Lower lobe of right lung (tissue), 2 donors: ENCODE measurements around the gene ZNF415. TPM values are rescaled to one million over a fixed set of nuclear protein-coding genes. Genes with fewer than 3 reads are reported as not detected.
"Not testable (repeated sequence)": the region's sequence is repeated elsewhere in the genome, so short reads cannot be mapped to it uniquely, and the experiment has no call there.

ENCODE experiments used
- ATAC-seq, 2 donors: fragments of 200-7000 bp; cut with Tn5 transposase; one replicate each; pipeline ENCODE4 v1.9.1; 2020 to 2022; ENCODE audit warnings: mild to moderate bottlenecking in 2 of 2, moderate library complexity in 2 of 2
- DNase-seq: peaks from one replicate; pipeline ENCODE4 v3.0.0-alpha.2; 2020
- H3K27ac ChIP-seq: fragments of 200-600 bp; one replicate; pipeline ENCODE4 v1.8.0; 2022
- H3K27me3 ChIP-seq: fragments of 200-600 bp; one replicate; pipeline ENCODE4 v1.8.0; 2022; ENCODE audit warnings: low read depth
- H3K36me3 ChIP-seq: fragments of 200-600 bp; one replicate; pipeline ENCODE4 v1.8.0; 2022; ENCODE audit warnings: mild to moderate bottlenecking
- H3K4me1 ChIP-seq: fragments of 200-600 bp; one replicate; pipeline ENCODE4 v1.8.0; 2022
- H3K4me3 ChIP-seq: fragments of 200-600 bp; one replicate; pipeline ENCODE4 v1.8.0; 2022; ENCODE audit warnings: mild to moderate bottlenecking
- H3K9me3 ChIP-seq: fragments of 200-600 bp; one replicate; pipeline ENCODE4 v1.8.0; 2022
- intact Hi-C: fragments of 100-400 bp; cut with DNase I; formaldehyde crosslinking; loops from one replicate; pipeline ENCODE4 v1.11.0; 2022
- total RNA-seq: library from RNA; stranded (reverse); fragmentation: NEBNext Ultra II Directional; extraction: Animal tissue kit (Norgen Biotek cat#: 25700); gene quantifications from one replicate; pipeline ENCODE4 v1.2.1, GENCODE V29; 2021
- TF ChIP-seq, protein P1 (sequence below): fragments of 200-600 bp; IDR thresholded peaks from one replicate; pipeline ENCODE4 v1.8.0; 2022; ENCODE audit warnings: antibody characterized with exemption, mild to moderate bottlenecking
- donor health status: DM: no; HTN: yes; CAD: no; lungs with severe emphysema.

The ZNF415 gene
- total RNA-seq, 1 donor from 2014 or later = 4.0 TPM

GRCh38 chr19:53140351-53140750 is 7.6 kb upstream of the ZNF415 start:
- no peak overlapping the region for H3K4me3 ChIP-seq

DNA sequence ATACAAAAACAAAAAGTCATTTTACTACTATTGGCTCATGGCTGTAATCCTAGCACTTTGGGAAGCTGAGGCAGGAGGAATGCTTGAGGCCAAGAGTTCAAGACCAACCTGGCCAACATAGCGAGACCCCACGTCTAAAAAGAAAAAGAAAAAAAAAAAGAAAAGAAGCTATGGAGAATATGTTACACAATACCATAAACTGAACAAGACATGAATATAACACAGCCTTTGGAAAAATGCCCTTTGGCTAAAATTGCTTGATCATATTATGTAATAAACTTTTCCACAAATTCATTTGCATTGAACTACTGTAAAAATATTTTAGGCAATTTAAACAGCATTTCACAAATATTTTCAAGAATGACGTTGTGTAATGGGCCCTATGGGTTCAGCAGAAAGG is 3.7 kb upstream of the ZNF415 start:
- H3K4me1 ChIP-seq = no peaks in the 10 kb centered on the region
- TF ChIP-seq, protein P1, sequence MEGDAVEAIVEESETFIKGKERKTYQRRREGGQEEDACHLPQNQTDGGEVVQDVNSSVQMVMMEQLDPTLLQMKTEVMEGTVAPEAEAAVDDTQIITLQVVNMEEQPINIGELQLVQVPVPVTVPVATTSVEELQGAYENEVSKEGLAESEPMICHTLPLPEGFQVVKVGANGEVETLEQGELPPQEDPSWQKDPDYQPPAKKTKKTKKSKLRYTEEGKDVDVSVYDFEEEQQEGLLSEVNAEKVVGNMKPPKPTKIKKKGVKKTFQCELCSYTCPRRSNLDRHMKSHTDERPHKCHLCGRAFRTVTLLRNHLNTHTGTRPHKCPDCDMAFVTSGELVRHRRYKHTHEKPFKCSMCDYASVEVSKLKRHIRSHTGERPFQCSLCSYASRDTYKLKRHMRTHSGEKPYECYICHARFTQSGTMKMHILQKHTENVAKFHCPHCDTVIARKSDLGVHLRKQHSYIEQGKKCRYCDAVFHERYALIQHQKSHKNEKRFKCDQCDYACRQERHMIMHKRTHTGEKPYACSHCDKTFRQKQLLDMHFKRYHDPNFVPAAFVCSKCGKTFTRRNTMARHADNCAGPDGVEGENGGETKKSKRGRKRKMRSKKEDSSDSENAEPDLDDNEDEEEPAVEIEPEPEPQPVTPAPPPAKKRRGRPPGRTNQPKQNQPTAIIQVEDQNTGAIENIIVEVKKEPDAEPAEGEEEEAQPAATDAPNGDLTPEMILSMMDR = no peak
- H3K36me3 ChIP-seq = peaks cover 4% of the 10 kb centered on the region
- no peak overlapping the region for H3K27ac ChIP-seq
- peaks cover 6% of the 10 kb centered on the region for H3K27me3 ChIP-seq
- ATAC-seq (no peak), DNase-seq (no peak)
- intact Hi-C loops = no loop called here
- no peak overlapping the region for H3K4me3 ChIP-seq
- H3K9me3 ChIP-seq = peaks cover 64% of the 10 kb centered on the region

More at GRCh38 chr19:53140351-53140750, 7.6 kb upstream of the ZNF415 start:
- Histone ChIP-seq H3K36me3 (peaks cover 27% of the 10 kb centered on the region), H3K9me3 (peaks cover 90% of the 10 kb centered on the region), H3K27ac (no peak overlapping the region), H3K27me3 (no peaks in the 10 kb centered on the region), H3K4me1 (no peaks in the 10 kb centered on the region)
- ATAC-seq (no peak), DNase-seq (no peak)
- intact Hi-C loops = no loop called here
- TF ChIP-seq, protein P1 = no peak

- TF ChIP-seq, protein P1 = no peak
- intact Hi-C loops = no loop called here
- H3K36me3 ChIP-seq = no peaks in the 10 kb centered on the region
- H3K4me1 ChIP-seq = no peaks in the 10 kb centered on the region
- H3K9me3 ChIP-seq = peaks cover 17% of the 10 kb centered on the region
- peaks cover 6% of the 10 kb centered on the region for H3K27me3 ChIP-seq
- DNase-seq = no peak
- peak overlapping the region; percentile 64 for H3K4me3 ChIP-seq
- peak in 1 of 2 donors; percentile 20 for ATAC-seq
- H3K27ac ChIP-seq = no peak overlapping the region
Measured at GRCh38 chr19:53131727-53132126, 983 bp downstream of the ZNF415 start.

GRCh38 chr19:53131085-53131590 is 1.6 kb downstream of the ZNF415 start:
- H3K9me3 ChIP-seq = peaks cover 14% of the 10 kb centered on the region
- intact Hi-C loops = no loop called here
- peaks cover 6% of the 10 kb centered on the region for H3K27me3 ChIP-seq
- ATAC-seq (no peak), DNase-seq (no peak)
- H3K27ac ChIP-seq = no peak overlapping the region
- no peaks in the 10 kb centered on the region for H3K4me1 ChIP-seq
- no peak overlapping the region for H3K4me3 ChIP-seq
- H3K36me3 ChIP-seq = no peaks in the 10 kb centered on the region
- TF ChIP-seq, protein P1 = no peak

DNA sequence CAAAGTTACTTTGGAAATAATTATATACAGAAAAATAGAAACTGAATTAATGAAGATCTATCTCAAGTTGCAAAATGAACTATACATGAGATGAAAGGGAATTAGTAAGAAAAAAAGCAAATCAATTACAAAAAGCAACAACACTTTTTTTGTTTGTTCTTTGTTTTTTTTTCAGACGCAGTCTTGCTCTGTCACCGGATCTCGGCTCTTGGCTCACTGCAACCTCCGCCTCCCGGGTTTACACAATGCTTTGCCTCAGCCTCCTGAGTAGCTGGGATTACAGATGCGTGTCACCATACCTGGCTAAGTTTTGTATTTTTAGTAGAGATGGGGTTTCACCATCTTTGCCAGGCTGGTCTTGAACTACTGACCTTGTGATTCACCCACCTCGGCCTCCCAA is 2.2 kb downstream of the ZNF415 start:
- Histone ChIP-seq H3K27me3 (peaks cover 6% of the 10 kb centered on the region), H3K9me3 (peaks cover 9% of the 10 kb centered on the region), H3K36me3 (no peaks in the 10 kb centered on the region), H3K4me3 (no peak overlapping the region), H3K4me1 (no peaks in the 10 kb centered on the region), H3K27ac (no peak overlapping the region)
- DNase-seq (no peak), ATAC-seq (no peak)
- TF ChIP-seq, protein P1 = no peak
- intact Hi-C loops = no loop called here

- H3K4me3 ChIP-seq, H3K4me1 ChIP-seq, DNase-seq, H3K27ac ChIP-seq, H3K9me3 ChIP-seq, H3K36me3 ChIP-seq, intact Hi-C loops, ATAC-seq, H3K27me3 ChIP-seq: not testable (repeated sequence)
Measured at GRCh38 chr19:53126733-53127526, 5.8 kb downstream of the ZNF415 start.
